ENCODE data around the gene KRTAP9-8.
"Not testable (repeated sequence)": the region's sequence is repeated elsewhere in the genome, so short reads cannot be mapped to it uniquely, and the experiment has no call there.

Gene KRTAP9-8

GRCh38 chr17:41237949-41238437 is at the start of gene KRTAP9-8:
KRTAP9-8 (plus strand) TSS chr17:41237999; CDS start chr17:41238052, 53 bp downstream.
- DNase-seq (ENCODE audit: extremely low read depth, low read depth): not testable (repeated sequence)

GRCh38 chr17:41189837-41190318 is 47.9 kb upstream of the KRTAP9-8 start, which contains the start of gene KRTAP9-1:
KRTAP9-1 (plus strand) TSS chr17:41189887; CDS start chr17:41189887, 0 bp downstream.
- DNase-seq (ENCODE audit: extremely low read depth, low read depth): not testable (repeated sequence)

- no peak for TF ChIP-seq CTCF (IDR thresholded peaks at IDR 0.05; ENCODE audit: low read depth, low read length)
- no peak for DNase-seq (ENCODE audit: extremely low read depth, low read depth)
Measured at GRCh38 chr17:41190328-41190727, 47.5 kb upstream of the KRTAP9-8 start.

GRCh38 chr17:41196068-41196467 is 41.7 kb upstream of the KRTAP9-8 start:
- TF ChIP-seq CTCF (IDR thresholded peaks at IDR 0.05; ENCODE audit: low read depth, low read length): no peak
- DNase-seq (ENCODE audit: extremely low read depth, low read depth): no peak

- no peak for DNase-seq (ENCODE audit: extremely low read depth, low read depth)
- TF ChIP-seq CTCF (IDR thresholded peaks at IDR 0.05; ENCODE audit: low read depth, low read length): no peak
Measured at GRCh38 chr17:41199421-41200078, 38.2 kb upstream of the KRTAP9-8 start.

GRCh38 chr17:41211845-41212466 is 25.8 kb upstream of the KRTAP9-8 start:
- no peak for TF ChIP-seq CTCF (IDR thresholded peaks at IDR 0.05; ENCODE audit: low read depth, low read length)
- peak; percentile 11 for DNase-seq (ENCODE audit: extremely low read depth, low read depth)

- TF ChIP-seq CTCF (IDR thresholded peaks at IDR 0.05; ENCODE audit: low read depth, low read length): no peak
- no peak for DNase-seq (ENCODE audit: extremely low read depth, low read depth)
Measured at GRCh38 chr17:41212524-41213169, 25.2 kb upstream of the KRTAP9-8 start.

- TF ChIP-seq CTCF (IDR thresholded peaks at IDR 0.05; ENCODE audit: low read depth, low read length): no peak
Measured at GRCh38 chr17:41215681-41216080, 22.1 kb upstream of the KRTAP9-8 start.

More at GRCh38 chr17:41215681-41216080, 22.1 kb upstream of the KRTAP9-8 start:
- no peak for DNase-seq (ENCODE audit: extremely low read depth, low read depth)
